Fibroblast of upper back skin (primary cell): ENCODE measurements around the gene KRTAP10-2.
"Not testable (repeated sequence)": the region's sequence is repeated elsewhere in the genome, so short reads cannot be mapped to it uniquely, and the experiment has no call there.

Experiments
- DNase-seq: peaks from one replicate; pipeline ENCODE4 v3.0.0-alpha.2; 2013

The KRTAP10-2 gene

GRCh38 chr21:44551340-44551961, at the start of gene KRTAP10-2:
KRTAP10-2 (minus strand) TSS chr21:44551505; CDS start chr21:44551458, 47 bp downstream.
- DNase-seq = no peak

- not testable (repeated sequence) for DNase-seq
Measured at GRCh38 chr21:44601091-44601490, 49.8 kb upstream of the KRTAP10-2 start.

- DNase-seq = not testable (repeated sequence)
Measured at GRCh38 chr21:44600118-44600978, 49.0 kb upstream of the KRTAP10-2 start, which contains the start of gene KRTAP10-7. KRTAP10-7 (plus strand) TSS chr21:44600597; CDS start chr21:44600622, 25 bp downstream.

GRCh38 chr21:44599264-44600029, 48.1 kb upstream of the KRTAP10-2 start:
- DNase-seq = no peak

- no peak for DNase-seq
Measured at GRCh38 chr21:44598061-44598460, 46.8 kb upstream of the KRTAP10-2 start.

- no peak for DNase-seq
Measured at GRCh38 chr21:44596068-44596725, 44.9 kb upstream of the KRTAP10-2 start.

- no peak for DNase-seq
Measured at GRCh38 chr21:44595524-44595923, 44.2 kb upstream of the KRTAP10-2 start.

- DNase-seq = no peak
Measured at GRCh38 chr21:44594406-44594916, 43.2 kb upstream of the KRTAP10-2 start.

- no peak for DNase-seq
Measured at GRCh38 chr21:44593598-44594405, 42.5 kb upstream of the KRTAP10-2 start.

GRCh38 chr21:44592446-44593311, 41.4 kb upstream of the KRTAP10-2 start, which contains the start of gene KRTAP10-6:
KRTAP10-6 (minus strand) TSS chr21:44592505; CDS start chr21:44592484, 21 bp downstream.
- no peak for DNase-seq

GRCh38 chr21:44591801-44592130, 40.5 kb upstream of the KRTAP10-2 start:
- DNase-seq = not testable (repeated sequence)

GRCh38 chr21:44590897-44591800, 39.8 kb upstream of the KRTAP10-2 start:
- not testable (repeated sequence) for DNase-seq

- no peak for DNase-seq
Measured at GRCh38 chr21:44590311-44590721, 39.0 kb upstream of the KRTAP10-2 start.

- DNase-seq = no peak
Measured at GRCh38 chr21:44589586-44590305, 38.4 kb upstream of the KRTAP10-2 start.

- DNase-seq = no peak
Measured at GRCh38 chr21:44589094-44589493, 37.8 kb upstream of the KRTAP10-2 start.

- DNase-seq = no peak
Measured at GRCh38 chr21:44585892-44586291, 34.6 kb upstream of the KRTAP10-2 start.

GRCh38 chr21:44583800-44584147, 32.5 kb upstream of the KRTAP10-2 start:
- no peak for DNase-seq

GRCh38 chr21:44583089-44583799, 31.9 kb upstream of the KRTAP10-2 start:
- no peak for DNase-seq
